A549 (cell line): ENCODE data around the gene THEMIS. TPM values are rescaled to one million over a fixed set of nuclear protein-coding genes. Genes with fewer than 3 reads are reported as not detected.

Experiments
- ATAC-seq, 2 experiments: fragments of 200-7000 bp in 1 of 2; fragments of >200 bp in 1 of 2; cut with Nextera tagmentation in 1 of 2; cut with Tn5 transposase in 1 of 2; 3 replicates each; pipeline versions ENCODE4 v1.8.0 to v1.9.1; 2018 to 2020; ENCODE audit warnings: mild to moderate bottlenecking in 1 of 2, moderate library complexity in 1 of 2
- CTCF ChIA-PET: fragments of 300-600 bp; sonication (Branson Sonifier 250); formaldehyde crosslinking; extraction: SDS; loops from one replicate; lab custom pipeline; 2021; ENCODE audit warnings: antibody characterized with exemption, inconsistent platforms; lab: Yijun Ruan, JAX
- POLR2A ChIA-PET: fragments of 350-600 bp; formaldehyde crosslinking; extraction: SDS; loops from one replicate; lab custom pipeline; 2021; ENCODE audit warnings: antibody characterized with exemption, inconsistent platforms; lab: Yijun Ruan, JAX
- DNase-seq, 2 experiments: peaks; one replicate each; pipeline versions ENCODE4 v3.0.0 to v3.0.0-alpha.2; 2011 to 2016; ENCODE audit warnings: low read depth in 1 of 2, low spot score in 1 of 2
- FAIRE-seq: peaks from 2 replicates; lab custom pipeline; 2011; peaks lifted over from hg19 to GRCh38; lab: Jason Lieb, UNC
- H3K27ac ChIP-seq, 2 experiments: fragments of >200 bp; sonication (Bioruptor Twin); formaldehyde crosslinking; 3 replicates each; pipeline ENCODE4 v1.5.1; 2016 to 2017
- H3K4me1 ChIP-seq: fragments of >200 bp; sonication (Bioruptor Twin); formaldehyde crosslinking; 3 replicates; pipeline ENCODE4 v1.6.1; 2016
- H3K4me2 ChIP-seq: fragments of >200 bp; sonication (Bioruptor Twin); formaldehyde crosslinking; 3 replicates; pipeline ENCODE4 v1.6.1; 2016
- H3K4me3 ChIP-seq: fragments of >200 bp; sonication (Bioruptor Twin); formaldehyde crosslinking; 3 replicates; pipeline ENCODE4 v1.5.1; 2016
- H3K9me3 ChIP-seq: fragments of >200 bp; sonication (Bioruptor Twin); formaldehyde crosslinking; 3 replicates; pipeline ENCODE4 v1.6.1; 2016
- CEBPB ChIP-seq, 2 experiments: fragments of >200 bp in 1 of 2; sonication (Bioruptor Twin) in 1 of 2; formaldehyde crosslinking in 1 of 2; IDR thresholded peaks; 2 replicates each; pipeline ENCODE4 v1.6.1; 2012 to 2016
- HDAC2 ChIP-seq: fragments of 200-600 bp; sonication (generic); IDR thresholded peaks from 2 replicates; pipeline ENCODE4 v1.6.1; 2016
- HMGXB4 ChIP-seq: fragments of 250-450 bp; sonication (Bioruptor Pico); IDR thresholded peaks from 2 replicates; pipeline ENCODE4 v1.5.0; 2021; ENCODE audit warnings: mild to moderate bottlenecking, moderate library complexity, borderline replicate concordance
- HOXA7 ChIP-seq: fragments of 250-450 bp; sonication (Bioruptor Pico); IDR thresholded peaks from 2 replicates; pipeline ENCODE4 v1.5.0; 2020; ENCODE audit warnings: mild to moderate bottlenecking, moderate library complexity
- HOXB5 ChIP-seq: fragments of 250-450 bp; sonication (Bioruptor Pico); IDR thresholded peaks from 2 replicates; pipeline ENCODE4 v1.5.0; 2020; ENCODE audit warnings: mild to moderate bottlenecking, moderate library complexity
- KDM1A ChIP-seq: fragments of 200-600 bp; sonication (generic); IDR thresholded peaks from 2 replicates; pipeline ENCODE4 v1.6.1; 2016; ENCODE audit warnings: low read depth, mild to moderate bottlenecking
- MAFK ChIP-seq: fragments of 450-650 bp; IDR thresholded peaks from 2 replicates; pipeline ENCODE4 v1.6.1; 2014; ENCODE audit not compliant: partially characterized antibody
- MYC ChIP-seq: IDR thresholded peaks from 2 replicates; pipeline ENCODE4 v1.6.1; 2012; ENCODE audit warnings: mild to moderate bottlenecking, inconsistent platforms, low read length, improper control_type of control experiment, borderline replicate concordance
- NPAS2 ChIP-seq: fragments of 250-450 bp; sonication (Bioruptor Pico); IDR thresholded peaks from 2 replicates; pipeline ENCODE4 v1.8.0; 2022; ENCODE audit warnings: mild to moderate bottlenecking, moderate library complexity, borderline replicate concordance
- NR3C1 ChIP-seq: fragments of >200 bp; sonication (Bioruptor Twin); formaldehyde crosslinking; IDR thresholded peaks from 3 replicates; pipeline ENCODE4 v1.6.1; 2017
- PHF8 ChIP-seq: fragments of 200-600 bp; sonication (generic); IDR thresholded peaks from 2 replicates; pipeline ENCODE4 v1.6.1; 2016; ENCODE audit warnings: low read depth, mild to moderate bottlenecking, antibody characterized with exemption, moderate library complexity, borderline replicate concordance
- POLR2A ChIP-seq: IDR thresholded peaks from 2 replicates; pipeline ENCODE4 v1.6.1; 2012; ENCODE audit warnings: mild to moderate bottlenecking, low read length
- REST ChIP-seq: fragments of 200-600 bp; sonication (generic); IDR thresholded peaks from 2 replicates; pipeline ENCODE4 v1.6.1; 2016; ENCODE audit warnings: antibody characterized with exemption, mild to moderate bottlenecking, moderate library complexity
- RFX5 ChIP-seq: fragments of 450-650 bp; IDR thresholded peaks from 2 replicates; pipeline ENCODE4 v1.7.1; 2014; ENCODE audit warnings: antibody characterized with exemption, mild to moderate bottlenecking, moderate library complexity
- SMC3 ChIP-seq: fragments of >200 bp; sonication (Bioruptor Twin); formaldehyde crosslinking; IDR thresholded peaks from 3 replicates; pipeline ENCODE4 v1.6.1; 2018; ENCODE audit warnings: inconsistent platforms
- ZNF302 ChIP-seq: fragments of 250-450 bp; sonication (Bioruptor Pico); IDR thresholded peaks from 2 replicates; pipeline ENCODE4 v1.9.0; 2021; ENCODE audit warnings: inconsistent platforms, mild to moderate bottlenecking, moderate library complexity
- ZSCAN20 ChIP-seq: fragments of 250-450 bp; sonication (Bioruptor Pico); IDR thresholded peaks from 2 replicates; pipeline ENCODE4 v1.8.0; 2022; ENCODE audit warnings: mild to moderate bottlenecking, moderate library complexity
- WGBS: methylation state at CpG from one replicate; pipeline ENCODE4 v1.1.6; 2017; ENCODE audit errors: missing lambda C conversion rate; 5-methylcytosine and 5-hydroxymethylcytosine counted together
- polyA plus RNA-seq, 4 experiments: library from polyadenylated mRNA; depleted of rRNA in 3 of 4; stranded (reverse); fragments of >200 nt; fragmentation: RNase III in 1 of 4; extraction: RNeasy Plus Mini Kit Qiagen cat#74134 plus additional on column Dnase treatment in 1 of 4; gene quantifications; 2 replicates in 3 of 4; 3 replicates in 1 of 4; pipeline ENCODE4 v1.2.3, GENCODE V29; 2011 to 2017

THEMIS gene
- polyA plus RNA-seq, 2 of the 4 experiments (the other 2 are of a cell fraction) = not detected

GRCh38 chr6:127945434-127946097 is 44.7 kb upstream of the THEMIS start:
- no peaks in the 10 kb centered on the region for H3K4me1 ChIP-seq
- ChIA-PET POLR2A (no interaction called here), CTCF (no interaction called here)
- H3K27ac ChIP-seq = no peak overlapping the region
- H3K9me3 ChIP-seq = no peaks in the 10 kb centered on the region
- DNase-seq (no peak), ATAC-seq (no peak), FAIRE-seq (no peak)
- WGBS = 55% methylated on average over 3 of the region's 3 CpGs
- TF ChIP-seq ZSCAN20 (CRISPR knock-in tag) (no peak), PHF8 (no peak), RFX5 (no peak), HOXA7 (CRISPR knock-in tag) (no peak), HMGXB4 (CRISPR knock-in tag) (no peak)
- H3K4me3 ChIP-seq = no peak overlapping the region
- H3K4me2 ChIP-seq = no peak overlapping the region

DNA sequence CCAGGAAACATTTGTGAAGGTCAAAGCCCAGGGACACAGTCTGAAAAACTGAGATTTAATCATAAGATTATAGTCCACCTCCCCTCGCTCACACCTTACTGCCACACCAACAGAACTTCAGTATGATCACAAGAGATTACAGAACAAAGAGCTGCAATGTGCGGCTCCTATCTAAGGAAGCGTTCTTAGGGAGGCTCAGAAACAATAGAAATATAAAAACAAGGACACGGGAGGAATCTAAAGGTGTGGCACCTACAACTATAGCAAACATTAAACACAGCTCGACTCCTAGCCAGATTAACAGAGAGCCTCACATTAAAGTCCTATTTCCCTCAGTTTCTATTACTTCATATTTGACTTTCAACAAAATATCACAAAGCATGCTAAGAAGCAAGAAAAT is 40.4 kb upstream of the THEMIS start:
- no peak for DNase-seq
- WGBS = 88% methylated on average over 5 of the region's 5 CpGs

GRCh38 chr6:127939442-127940066 is 38.7 kb upstream of the THEMIS start:
- no peaks in the 10 kb centered on the region for H3K9me3 ChIP-seq
- CTCF ChIA-PET = no interaction called here
- TF ChIP-seq REST (no peak), MAFK (peak; percentile 89)
- FAIRE-seq (no peak), ATAC-seq (no peak), DNase-seq (no peak)
- H3K4me2 ChIP-seq = 0 out of 3 replicates have a peak overlapping the region, but pooled peaks have one; percentile 12
- H3K4me3 ChIP-seq = no peak overlapping the region
- WGBS = 58% methylated on average over 3 of the region's 3 CpGs
- POLR2A ChIA-PET = no interaction called here
- H3K27ac ChIP-seq = peak overlapping the region; percentile 24 to 66; a peak in 2 of 6 replicates
- peaks cover 13% of the 10 kb centered on the region; the same call in 2 of the 3 replicates for H3K4me1 ChIP-seq

More for the DNA sequence above, 40.4 kb upstream of the THEMIS start:
- POLR2A ChIA-PET = no interaction called here
- no peak overlapping the region for H3K27ac ChIP-seq
- no peak overlapping the region for H3K4me3 ChIP-seq
- peaks cover 13% of the 10 kb centered on the region; the same call in 2 of the 3 replicates for H3K4me1 ChIP-seq
- TF ChIP-seq CEBPB (IDR thresholded peaks at IDR 0.05) = no peak
- no peak for TF ChIP-seq KDM1A
- TF ChIP-seq SMC3 = no peak
- no peak for TF ChIP-seq NR3C1
- TF ChIP-seq PHF8 = no peak
- TF ChIP-seq POLR2A = no peak
- TF ChIP-seq MYC = no peak
- TF ChIP-seq HOXB5 (CRISPR knock-in tag) = no peak
- TF ChIP-seq ZNF302 = no peak
- TF ChIP-seq NPAS2 (CRISPR knock-in tag) = no peak
- TF ChIP-seq HDAC2 = no peak
- TF ChIP-seq, all 56 proteins: peak for 0
- CTCF ChIA-PET = no interaction called here
- Histone ChIP-seq H3K9me3 (no peaks in the 10 kb centered on the region), H3K4me2 (no peak overlapping the region)
- no peak for FAIRE-seq
- ATAC-seq = no peak
